SH-SY5Y (cell line): Measurements from ENCODE around the gene ZCCHC17.

ENCODE experiments used
- GATA2 ChIP-seq: IDR thresholded peaks from 2 replicates; pipeline ENCODE4 v1.6.1; 2011; ENCODE audit warnings: mild to moderate bottlenecking, low read depth, low read length
- GATA3 ChIP-seq: IDR thresholded peaks from 2 replicates; pipeline ENCODE4 v1.6.1; 2011; ENCODE audit warnings: low read depth, mild to moderate bottlenecking, low read length, moderate library complexity

ZCCHC17 gene

GRCh38 chr1:31383967-31384366, 87.1 kb downstream of the ZCCHC17 start:
- TF ChIP-seq GATA2 (no peak), GATA3 (no peak)

- no peak for TF ChIP-seq GATA2
- no peak for TF ChIP-seq GATA3
Observed at GRCh38 chr1:31387612-31388011, 90.8 kb downstream of the ZCCHC17 start.

- no peak for TF ChIP-seq GATA2
- TF ChIP-seq GATA3: no peak
Observed at GRCh38 chr1:31389616-31390015, 92.8 kb downstream of the ZCCHC17 start.

DNA sequence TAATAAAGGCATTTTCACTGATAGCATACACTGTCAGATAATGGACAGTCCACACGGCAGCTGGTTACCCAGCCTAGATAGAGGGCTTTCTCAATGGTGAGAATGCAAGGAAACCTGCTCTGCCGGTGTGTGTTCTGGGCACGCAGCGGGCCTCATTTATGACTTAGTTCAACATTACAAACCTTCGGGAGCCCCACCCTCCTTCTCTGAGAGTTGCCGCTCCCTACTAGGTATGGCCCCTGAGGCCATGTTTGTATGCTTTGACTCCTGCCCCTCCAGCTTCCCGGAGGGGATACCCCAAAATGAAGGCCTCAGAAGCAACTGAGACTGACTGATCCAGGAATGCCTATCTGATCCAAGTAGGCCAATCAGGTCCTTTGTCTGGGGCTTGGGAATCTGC, 93.2 kb downstream of the ZCCHC17 start:
- no peak for TF ChIP-seq GATA2
- TF ChIP-seq GATA3: no peak

GRCh38 chr1:31393463-31393862, 96.6 kb downstream of the ZCCHC17 start:
- no peak for TF ChIP-seq GATA3
- no peak for TF ChIP-seq GATA2

DNA sequence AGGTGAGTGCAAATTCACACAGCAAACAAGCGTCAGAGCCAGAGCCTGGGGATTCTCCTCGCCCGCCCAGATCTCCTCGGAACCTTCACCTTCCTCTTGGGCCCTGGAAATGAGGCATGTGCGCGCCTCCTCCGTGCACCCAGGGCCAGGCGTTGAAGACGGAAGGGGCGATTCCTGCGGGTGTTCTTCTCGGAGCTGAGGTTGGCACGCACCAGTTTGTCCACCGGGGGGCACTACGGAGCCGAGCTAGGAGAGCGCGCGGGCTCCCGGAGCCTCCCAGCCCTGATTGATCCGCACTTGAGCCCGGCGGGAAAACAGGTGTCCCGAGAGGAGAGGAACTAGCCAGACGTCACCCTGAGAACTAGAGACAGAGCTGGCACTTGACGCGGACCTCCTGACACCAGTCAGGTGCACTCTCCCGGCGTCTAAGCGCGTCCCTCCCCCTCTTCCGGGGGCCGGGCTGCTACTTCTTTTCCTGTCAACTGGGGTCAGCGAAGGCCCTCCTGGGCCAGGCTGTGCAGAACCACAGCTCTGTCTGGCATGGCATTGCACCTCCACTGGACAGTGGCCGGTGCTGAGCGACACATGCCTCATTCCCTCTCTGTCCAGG, 97.9 kb downstream of the ZCCHC17 start:
- TF ChIP-seq GATA2 (no peak), GATA3 (no peak)

- TF ChIP-seq GATA2: no peak
- no peak for TF ChIP-seq GATA3
Observed at GRCh38 chr1:31396633-31397351, 100.0 kb downstream of the ZCCHC17 start.

DNA sequence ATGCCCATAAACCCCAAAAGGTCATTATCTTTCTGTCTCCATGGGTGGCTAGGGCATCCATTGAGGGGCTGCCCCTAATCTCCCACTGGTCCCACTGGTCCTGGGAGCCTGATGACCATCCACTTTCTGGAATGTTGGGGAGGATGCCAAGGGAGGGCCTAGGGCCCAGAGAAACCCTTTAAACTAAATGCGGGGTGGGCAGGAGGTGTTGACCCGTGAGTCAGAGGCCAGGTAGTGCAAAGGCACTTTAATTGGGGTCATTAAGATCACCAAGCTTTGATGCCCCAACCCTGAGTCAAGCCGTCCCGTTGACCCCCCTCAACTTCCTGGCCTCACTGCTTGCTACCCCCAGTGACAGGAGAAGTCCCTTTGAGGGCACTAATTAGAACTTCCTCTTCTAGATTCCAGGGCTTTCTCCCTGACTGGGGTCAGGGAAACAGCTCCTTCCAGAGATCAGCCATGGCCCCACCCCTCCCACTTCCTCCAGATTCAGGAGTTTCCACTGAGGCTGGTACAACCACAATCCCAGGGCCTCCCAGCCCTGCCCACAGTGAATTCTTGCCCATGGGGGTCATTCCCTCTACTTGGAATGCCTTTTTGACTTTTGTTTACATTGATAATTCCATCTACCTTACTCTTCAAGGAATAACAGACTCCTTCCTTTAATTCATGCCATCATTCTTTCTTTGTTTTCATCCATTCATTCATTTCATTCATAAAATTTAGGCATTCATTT, 100.7 kb downstream of the ZCCHC17 start:
- TF ChIP-seq GATA3 (no peak), GATA2 (no peak)

DNA sequence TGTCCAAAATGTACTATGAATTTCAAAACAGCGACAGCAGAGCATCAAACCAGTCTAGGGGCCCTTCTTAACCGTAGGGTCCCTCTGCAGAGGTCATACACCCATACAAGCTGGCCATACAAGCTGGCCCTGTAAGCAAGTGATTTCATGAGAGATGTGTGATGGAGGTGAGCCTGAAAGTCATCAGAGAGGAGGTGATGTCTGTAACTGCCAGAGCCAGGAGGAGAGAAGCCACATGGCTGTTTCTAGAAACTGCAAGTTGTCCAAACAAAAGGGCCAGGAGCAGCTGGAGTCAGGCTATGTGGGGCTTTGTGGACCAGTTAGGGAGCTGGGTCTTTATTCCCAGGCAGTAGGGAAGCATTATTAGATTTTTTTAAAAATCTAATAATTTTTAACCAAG, 101.4 kb downstream of the ZCCHC17 start:
- TF ChIP-seq GATA3: no peak
- no peak for TF ChIP-seq GATA2

GRCh38 chr1:31399976-31400375, 103.1 kb downstream of the ZCCHC17 start:
- TF ChIP-seq GATA3 (no peak), GATA2 (no peak)

DNA sequence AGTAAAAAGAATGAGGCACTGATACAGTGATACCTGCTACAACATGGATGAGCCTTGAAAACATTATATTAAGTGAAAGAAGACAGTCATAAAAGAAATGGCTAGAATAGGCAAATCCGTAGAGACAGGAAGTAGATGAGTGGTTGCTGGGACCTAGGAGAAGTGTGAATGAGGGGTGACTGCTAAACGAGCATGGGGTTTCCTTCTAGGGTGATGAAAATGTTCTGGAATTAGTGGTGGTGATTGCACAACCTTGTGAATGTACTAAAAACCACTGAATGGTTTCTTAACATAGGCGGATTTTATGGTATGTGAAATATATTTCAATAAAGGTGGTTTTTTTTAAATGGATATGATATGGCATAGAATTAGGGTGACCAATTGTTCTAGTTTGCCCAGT, 103.6 kb downstream of the ZCCHC17 start:
- TF ChIP-seq GATA2: no peak
- TF ChIP-seq GATA3: no peak

- TF ChIP-seq GATA2 (no peak), GATA3 (no peak)
Observed at GRCh38 chr1:31401241-31401640, 104.4 kb downstream of the ZCCHC17 start.

GRCh38 chr1:31405578-31406245, 108.9 kb downstream of the ZCCHC17 start:
- TF ChIP-seq GATA3 (no peak), GATA2 (no peak)

DNA sequence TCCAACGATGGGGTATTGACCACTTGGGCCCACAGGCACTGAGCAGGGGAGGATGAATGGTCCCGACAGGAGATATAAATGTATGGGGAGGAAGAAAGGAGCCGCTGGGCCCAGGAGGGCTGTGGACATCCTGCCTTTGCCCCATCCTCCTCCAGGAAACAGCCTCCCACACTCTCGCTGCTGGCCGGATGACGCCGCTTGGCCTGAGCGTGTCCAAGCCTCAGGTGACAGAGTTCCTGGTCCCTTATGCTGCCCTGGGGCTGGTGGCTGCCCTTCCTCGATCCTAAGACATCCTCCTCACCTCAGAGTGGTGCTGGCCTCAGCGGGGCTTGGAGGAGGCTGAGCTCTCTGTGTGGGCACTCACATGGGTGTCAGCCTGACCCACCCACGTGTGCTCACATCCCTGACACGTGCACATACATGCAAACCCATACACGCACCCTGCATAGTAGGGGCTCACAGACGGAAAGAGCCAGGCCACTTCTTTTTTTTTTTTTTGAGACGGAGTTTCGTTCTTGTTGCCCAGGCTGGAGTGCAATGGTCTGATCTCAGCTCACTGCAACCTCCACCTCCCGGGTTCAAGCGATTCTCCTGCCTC, 110.3 kb downstream of the ZCCHC17 start:
- no peak for TF ChIP-seq GATA2
- TF ChIP-seq GATA3: no peak
